ENCODE data around the gene ODAD3. TPM values are rescaled to one million over a fixed set of nuclear protein-coding genes. Genes with fewer than 3 reads are reported as not detected.
"Not testable (repeated sequence)": the region's sequence is repeated elsewhere in the genome, so short reads cannot be mapped to it uniquely, and the experiment has no call there.

Gene ODAD3
- total RNA-seq, 1 donor from 2014 or later = 0.47 TPM

GRCh38 chr19:11473725-11474124 lies 38.8 kb upstream of the ODAD3 start:
- Histone ChIP-seq H4K20me1 (ENCODE audit: low read depth) (peaks cover 3% of the 10 kb centered on the region), H3K4me3 (no peak overlapping the region), H3K4me2 (no peak overlapping the region), H3K27me3 (peaks cover 11% of the 10 kb centered on the region), H3K4me1 (no peaks in the 10 kb centered on the region), H3K9me3 (ENCODE audit: low read depth) (no peaks in the 10 kb centered on the region), H3F3A (ENCODE audit: low read depth) (peaks cover 6% of the 10 kb centered on the region), H2AFZ (replicated peaks) (no peak overlapping the region), H3K36me3 (no peaks in the 10 kb centered on the region), H3K27ac (no peak overlapping the region), H3K79me2 (ENCODE audit: low read depth) (no peaks in the 10 kb centered on the region), H3K9ac (no peak overlapping the region)
- Mint-ChIP-seq H3K9me3 (no peaks in the 10 kb centered on the region), H3K4me3 (no peak overlapping the region), H3K36me3 (peaks cover 2% of the 10 kb centered on the region), H3K27me3 (ENCODE audit: insufficient read depth, low read depth) (peaks cover 10% of the 10 kb centered on the region), H3K27ac (no peak overlapping the region), H3K4me1 (no peaks in the 10 kb centered on the region)
- DNase-seq (ENCODE audit: low spot score) = no peak
- TF ChIP-seq EZH2 (IDR thresholded peaks at IDR 0.05) (no peak), CTCF (IDR thresholded peaks at IDR 0.05) (no peak), EZH2phosphoT487 (IDR thresholded peaks at IDR 0.05) (no peak)

- H3K27ac Mint-ChIP-seq; H2AFZ ChIP-seq (replicated peaks); H3K4me3 ChIP-seq; H3K4me1 Mint-ChIP-seq; H3K79me2 ChIP-seq (ENCODE audit: low read depth); H3K9me3 Mint-ChIP-seq; H3K27ac ChIP-seq; H3K27me3 ChIP-seq; DNase-seq (ENCODE audit: low spot score); H3K4me3 Mint-ChIP-seq; H3K27me3 Mint-ChIP-seq (ENCODE audit: insufficient read depth, low read depth); H4K20me1 ChIP-seq (ENCODE audit: low read depth); H3K9ac ChIP-seq; H3K36me3 ChIP-seq; H3K36me3 Mint-ChIP-seq; H3K4me1 ChIP-seq; H3K4me2 ChIP-seq; H3K9me3 ChIP-seq (ENCODE audit: low read depth); H3F3A ChIP-seq (ENCODE audit: low read depth): not testable (repeated sequence)
These were observed 33.4 kb upstream of the ODAD3 start for GRCh38 chr19:11468266-11468845.

DNA sequence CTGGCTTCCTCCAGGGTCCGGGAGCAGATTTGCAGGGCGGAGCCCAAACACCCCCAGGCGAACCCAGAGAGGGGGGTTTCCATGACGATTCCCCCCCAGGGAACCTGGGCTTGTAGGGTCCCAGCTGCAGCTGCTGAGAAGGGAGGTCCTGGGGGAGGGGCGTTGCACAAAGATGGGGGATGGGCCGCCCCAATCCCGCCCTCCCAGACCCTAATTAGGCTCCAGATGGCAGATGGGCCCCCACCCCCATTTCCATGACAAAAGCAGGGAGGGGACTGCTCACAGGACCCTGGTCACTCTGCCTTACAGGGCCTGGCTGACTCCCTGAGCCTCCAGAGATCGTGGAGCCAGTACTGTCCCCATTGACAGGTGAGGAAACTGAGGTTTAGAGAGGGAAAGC lies 30.7 kb upstream of the ODAD3 start:
- no peaks in the 10 kb centered on the region for H3K79me2 ChIP-seq (ENCODE audit: low read depth)
- no peak overlapping the region for H3K9ac ChIP-seq
- no peaks in the 10 kb centered on the region for H3K36me3 ChIP-seq
- H3K4me1 ChIP-seq = peaks cover 7% of the 10 kb centered on the region
- H3K4me3 ChIP-seq = no peak overlapping the region
- no peaks in the 10 kb centered on the region for H3K27me3 ChIP-seq
- H4K20me1 ChIP-seq (ENCODE audit: low read depth) = no peaks in the 10 kb centered on the region
- Mint-ChIP-seq H3K4me1 (peaks cover 5% of the 10 kb centered on the region), H3K9me3 (no peaks in the 10 kb centered on the region), H3K36me3 (no peaks in the 10 kb centered on the region), H3K27ac (no peak overlapping the region), H3K4me3 (no peak overlapping the region), H3K27me3 (ENCODE audit: insufficient read depth, low read depth) (peaks cover 5% of the 10 kb centered on the region)
- H3K4me2 ChIP-seq = peak overlapping the region; percentile 47
- H3K9me3 ChIP-seq (ENCODE audit: low read depth) = no peaks in the 10 kb centered on the region
- H2AFZ ChIP-seq (replicated peaks) = no peak overlapping the region
- peaks cover 6% of the 10 kb centered on the region for H3F3A ChIP-seq (ENCODE audit: low read depth)
- TF ChIP-seq EZH2 (IDR thresholded peaks at IDR 0.05) (no peak), CTCF (IDR thresholded peaks at IDR 0.05) (no peak), EZH2phosphoT487 (IDR thresholded peaks at IDR 0.05) (no peak)
- DNase-seq (ENCODE audit: low spot score) = peak; percentile 54
- H3K27ac ChIP-seq = no peak overlapping the region

DNA sequence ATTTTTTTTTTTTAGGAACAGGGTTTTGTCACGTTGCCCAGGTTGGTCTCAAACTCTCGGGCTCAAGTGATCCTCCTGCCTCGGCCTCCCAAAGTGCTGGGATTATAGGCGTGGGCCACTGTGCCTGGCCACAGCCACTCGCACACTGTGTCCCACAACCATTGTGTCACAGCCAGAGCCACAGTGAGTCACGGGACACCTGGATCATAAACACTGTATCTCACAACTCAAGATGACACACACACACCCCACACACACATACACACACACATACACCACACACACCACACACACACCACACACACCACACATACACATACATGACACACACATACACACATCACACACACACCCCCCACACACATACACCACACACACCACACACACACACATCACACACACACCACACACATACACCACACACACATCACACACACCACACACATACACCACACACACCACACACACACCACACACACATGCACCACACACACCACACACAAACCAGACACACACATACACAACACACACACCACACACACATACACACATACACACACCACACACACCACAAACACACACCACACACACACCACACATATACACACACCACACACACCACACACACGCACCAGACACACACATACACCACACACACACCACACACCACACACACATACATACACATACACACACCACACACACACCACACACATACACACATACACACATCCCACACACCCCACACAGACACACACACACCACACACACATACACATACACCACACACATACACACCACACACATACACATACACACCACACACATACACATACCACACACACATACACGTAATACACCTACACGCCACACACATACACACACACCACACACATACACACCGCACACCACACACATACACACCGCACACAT lies 29.7 kb upstream of the ODAD3 start:
- H3K27me3 ChIP-seq = no peaks in the 10 kb centered on the region
- no peaks in the 10 kb centered on the region for H4K20me1 ChIP-seq (ENCODE audit: low read depth)
- no peak overlapping the region for H2AFZ ChIP-seq (replicated peaks)
- no peaks in the 10 kb centered on the region for H3K9me3 Mint-ChIP-seq
- no peak overlapping the region for H3K9ac ChIP-seq
- H3K27ac ChIP-seq = no peak overlapping the region
- no peak overlapping the region for H3K4me3 Mint-ChIP-seq
- no peak overlapping the region for H3K4me3 ChIP-seq
- H3K4me1 ChIP-seq = peaks cover 7% of the 10 kb centered on the region
- no peak overlapping the region for H3K4me2 ChIP-seq
- peaks cover 3% of the 10 kb centered on the region for H3K27me3 Mint-ChIP-seq (ENCODE audit: insufficient read depth, low read depth)
- no peaks in the 10 kb centered on the region for H3K36me3 Mint-ChIP-seq
- H3F3A ChIP-seq (ENCODE audit: low read depth) = peaks cover 6% of the 10 kb centered on the region
- no peaks in the 10 kb centered on the region for H3K79me2 ChIP-seq (ENCODE audit: low read depth)
- H3K9me3 ChIP-seq (ENCODE audit: low read depth) = no peaks in the 10 kb centered on the region
- no peak overlapping the region for H3K27ac Mint-ChIP-seq
- H3K4me1 Mint-ChIP-seq = peaks cover 5% of the 10 kb centered on the region
- TF ChIP-seq EZH2 (IDR thresholded peaks at IDR 0.05) (no peak), EZH2phosphoT487 (IDR thresholded peaks at IDR 0.05) (no peak), CTCF (IDR thresholded peaks at IDR 0.05) (no peak)
- H3K36me3 ChIP-seq = no peaks in the 10 kb centered on the region
- DNase-seq (ENCODE audit: low spot score) = no peak

Data from neural progenitor cell (in vitro differentiated cells).